Left lung (tissue), 10 donors: Measurements from ENCODE around the gene SELP. TPM values are rescaled to one million over a fixed set of nuclear protein-coding genes. Genes with fewer than 3 reads are reported as not detected.

Source experiments
- ATAC-seq: fragments of 200-7000 bp; cut with Tn5 transposase; one replicate; pipeline ENCODE4 v1.9.1; 2020; ENCODE audit warnings: moderate library complexity
- DNase-seq, 4 donors: peaks; one replicate each; pipeline ENCODE4 v3.0.0-alpha.2; 2013 to 2020
- H3K27ac ChIP-seq, 2 donors: fragments of 200-600 bp; sonication (generic) in 1 of 2; one replicate each; pipeline versions ENCODE4 v1.5.0 to v1.8.0; 2020 to 2021
- H3K27me3 ChIP-seq, 2 donors: fragments of 200-600 bp; sonication (generic) in 1 of 2; one replicate each; pipeline versions ENCODE4 v1.5.0 to v1.8.0; 2020 to 2021
- H3K36me3 ChIP-seq, 2 donors: fragments of 200-600 bp; sonication (generic) in 1 of 2; one replicate each; pipeline versions ENCODE4 v1.5.0 to v1.8.0; 2020 to 2021
- H3K4me1 ChIP-seq, 2 donors: fragments of 200-600 bp; one replicate each; pipeline ENCODE4 v1.8.0; 2021
- H3K4me3 ChIP-seq, 2 donors: fragments of 200-600 bp; sonication (generic) in 1 of 2; one replicate each; pipeline versions ENCODE4 v1.5.0 to v1.8.0; 2020 to 2021; ENCODE audit warnings: mild to moderate bottlenecking in 1 of 2
- H3K9me3 ChIP-seq, 2 donors: fragments of 200-600 bp; sonication (generic) in 1 of 2; one replicate each; pipeline versions ENCODE4 v1.5.0 to v1.8.0; 2020 to 2021
- CTCF ChIP-seq, 2 donors: fragments of 200-600 bp; sonication (generic) in 1 of 2; IDR thresholded peaks; one replicate each; pipeline versions ENCODE4 v1.5.0 to v1.8.0; 2021; ENCODE audit warnings: antibody characterized with exemption in 2 of 2
- intact Hi-C, 2 donors: fragments of 100-400 bp; cut with DNase I; formaldehyde crosslinking; loops; one replicate each; pipeline versions ENCODE4 v1.11.2 to v1.14.2; 2022
- polyA plus RNA-seq, 6 donors: library from polyadenylated mRNA; unstranded; fragments of 120-200 nt; gene quantifications; one replicate each; pipeline ENCODE4 v1.2.1, GENCODE V29; 2013; ENCODE audit not compliant: insufficient read length in 6 of 6
- total RNA-seq, 2 donors: library from RNA; stranded (reverse); fragmentation: NEBNext Ultra II Directional; extraction: Animal tissue kit (Norgen Biotek cat#: 25700); gene quantifications; one replicate each; pipeline ENCODE4 v1.2.1, GENCODE V29; 2021
- donor health status: DM: no; HTN: yes; CAD: no.
- donor health status: DM: no; HTN: no; CAD: no.

SELP gene
- total and polyA plus RNA-seq, 8 donors, result 6.3 to 27.0 (median 7.6) TPM

GRCh38 chr1:169618367-169618766 is 11.6 kb downstream of the SELP start:
- no peak overlapping the region for H3K4me3 ChIP-seq
- no peak for TF ChIP-seq CTCF (IDR thresholded peaks at IDR 0.05)
- H3K27ac ChIP-seq, result peak overlapping the region in 1 of 2 donors; percentile 15
- peak; percentile 91 for ATAC-seq
- DNase-seq, result no peak
- H3K27me3 ChIP-seq, result no peaks in the 10 kb centered on the region
- intact Hi-C loops, result no loop called here
- H3K36me3 ChIP-seq, result no peaks in the 10 kb centered on the region
- no peaks in the 10 kb centered on the region for H3K4me1 ChIP-seq
- no peaks in the 10 kb centered on the region for H3K9me3 ChIP-seq

GRCh38 chr1:169615803-169616202 is 14.1 kb downstream of the SELP start:
- H3K36me3 ChIP-seq, result no peaks in the 10 kb centered on the region

GRCh38 chr1:169610858-169611257 is 19.1 kb downstream of the SELP start:
- H3K4me3 ChIP-seq, result no peak overlapping the region
- H3K36me3 ChIP-seq, result no peaks in the 10 kb centered on the region
- DNase-seq, result no peak
- H3K4me1 ChIP-seq, result peaks cover 0 to 38% of the 10 kb centered on the region in 2 donors
- no peaks in the 10 kb centered on the region for H3K9me3 ChIP-seq
- no peaks in the 10 kb centered on the region for H3K27me3 ChIP-seq
- no peak overlapping the region for H3K27ac ChIP-seq
- ATAC-seq, result no peak
- intact Hi-C loops, result no loop called here
- TF ChIP-seq CTCF (IDR thresholded peaks at IDR 0.05), result no peak

More at GRCh38 chr1:169615803-169616202, 14.1 kb downstream of the SELP start:
- H3K4me1 ChIP-seq, result peaks cover 0 to 7% of the 10 kb centered on the region in 2 donors
- H3K27ac ChIP-seq, result no peak overlapping the region
- TF ChIP-seq CTCF (IDR thresholded peaks at IDR 0.05), result no peak
- intact Hi-C loops, result no loop called here
- no peaks in the 10 kb centered on the region for H3K9me3 ChIP-seq
- DNase-seq (no peak), ATAC-seq (no peak)
- H3K27me3 ChIP-seq, result no peaks in the 10 kb centered on the region
- no peak overlapping the region for H3K4me3 ChIP-seq

GRCh38 chr1:169610108-169610507 is 19.8 kb downstream of the SELP start:
- no peak overlapping the region for H3K4me3 ChIP-seq
- H3K27ac ChIP-seq, result no peak overlapping the region
- DNase-seq (no peak), ATAC-seq (peak; percentile 37)
- no peaks in the 10 kb centered on the region for H3K9me3 ChIP-seq
- H3K36me3 ChIP-seq, result no peaks in the 10 kb centered on the region
- intact Hi-C loops, result no loop called here
- H3K4me1 ChIP-seq, result peaks cover 0 to 45% of the 10 kb centered on the region in 2 donors
- TF ChIP-seq CTCF (IDR thresholded peaks at IDR 0.05), result no peak
- H3K27me3 ChIP-seq, result no peaks in the 10 kb centered on the region

- peaks cover 0 to 55% of the 10 kb centered on the region in 2 donors for H3K4me1 ChIP-seq
- H3K4me3 ChIP-seq, result no peak overlapping the region
- intact Hi-C loops, result no loop called here
- H3K36me3 ChIP-seq, result no peaks in the 10 kb centered on the region
- DNase-seq (no peak), ATAC-seq (no peak)
- H3K9me3 ChIP-seq, result no peaks in the 10 kb centered on the region
- no peak overlapping the region for H3K27ac ChIP-seq
- H3K27me3 ChIP-seq, result no peaks in the 10 kb centered on the region
- no peak for TF ChIP-seq CTCF (IDR thresholded peaks at IDR 0.05)
Measured at GRCh38 chr1:169608226-169608625, 21.7 kb downstream of the SELP start.
